Measurements from ENCODE around the gene EYS. TPM values are rescaled to one million over a fixed set of nuclear protein-coding genes. Genes with fewer than 3 reads are reported as not detected.

EYS gene
- total RNA-seq, 2 donors from 2014 or later = not detected

GRCh38 chr6:64310214-64310613 lies 1396.8 kb downstream of the EYS start:
- no peak for ATAC-seq (ENCODE audit: insufficient number of reproducible peaks, low FRiP score, low read depth)
- no peaks in the 10 kb centered on the region for H3K9me3 ChIP-seq
- DNase-seq (ENCODE audit: low spot score) = no peak
- no peak overlapping the region for H3K4me3 ChIP-seq
- no peaks in the 10 kb centered on the region for H3K4me1 ChIP-seq (ENCODE audit: control insufficient read depth in 1 of 2, low read depth in 2 of 2)
- H3K27me3 ChIP-seq (replicated peaks; ENCODE audit: insufficient read depth) = no peaks in the 10 kb centered on the region
- no peaks in the 10 kb centered on the region for H3K36me3 ChIP-seq
- no peak overlapping the region for H3K27ac ChIP-seq
- TF ChIP-seq CTCF (IDR thresholded peaks at IDR 0.05) = no peak

- Histone ChIP-seq H3K4me3 (no peak overlapping the region), H3K27me3 (replicated peaks; ENCODE audit: insufficient read depth) (no peaks in the 10 kb centered on the region), H3K9me3 (no peaks in the 10 kb centered on the region), H3K4me1 (ENCODE audit: control insufficient read depth in 1 of 2, low read depth in 2 of 2) (no peaks in the 10 kb centered on the region), H3K36me3 (no peaks in the 10 kb centered on the region), H3K27ac (no peak overlapping the region)
- no peak for ATAC-seq (ENCODE audit: insufficient number of reproducible peaks, low FRiP score, low read depth)
- no peak for DNase-seq (ENCODE audit: low spot score)
- no peak for TF ChIP-seq CTCF (IDR thresholded peaks at IDR 0.05)
Observed at GRCh38 chr6:64301307-64302236, 1405.5 kb downstream of the EYS start.

- TF ChIP-seq CTCF (IDR thresholded peaks at IDR 0.05) = no peak
- Histone ChIP-seq H3K27ac (no peak overlapping the region), H3K9me3 (no peaks in the 10 kb centered on the region), H3K36me3 (no peaks in the 10 kb centered on the region), H3K27me3 (replicated peaks; ENCODE audit: insufficient read depth) (no peaks in the 10 kb centered on the region), H3K4me3 (no peak overlapping the region), H3K4me1 (ENCODE audit: control insufficient read depth in 1 of 2, low read depth in 2 of 2) (no peaks in the 10 kb centered on the region)
- DNase-seq (ENCODE audit: low spot score) (no peak), ATAC-seq (ENCODE audit: insufficient number of reproducible peaks, low FRiP score, low read depth) (no peak)
Observed at GRCh38 chr6:64299176-64299575, 1407.8 kb downstream of the EYS start.

- H3K9me3 ChIP-seq = no peaks in the 10 kb centered on the region
- no peak overlapping the region for H3K4me3 ChIP-seq
- H3K27ac ChIP-seq = no peak overlapping the region
- no peaks in the 10 kb centered on the region for H3K36me3 ChIP-seq
- TF ChIP-seq CTCF (IDR thresholded peaks at IDR 0.05) = no peak
- H3K27me3 ChIP-seq (replicated peaks; ENCODE audit: insufficient read depth) = no peaks in the 10 kb centered on the region
- DNase-seq (ENCODE audit: low spot score) (no peak), ATAC-seq (ENCODE audit: insufficient number of reproducible peaks, low FRiP score, low read depth) (no peak)
- H3K4me1 ChIP-seq (ENCODE audit: control insufficient read depth in 1 of 2, low read depth in 2 of 2) = no peaks in the 10 kb centered on the region
Observed at GRCh38 chr6:64294034-64294433, 1413.0 kb downstream of the EYS start.

GRCh38 chr6:64293298-64293697 lies 1413.7 kb downstream of the EYS start:
- Histone ChIP-seq H3K9me3 (no peaks in the 10 kb centered on the region), H3K36me3 (no peaks in the 10 kb centered on the region), H3K4me3 (no peak overlapping the region), H3K27ac (no peak overlapping the region), H3K27me3 (replicated peaks; ENCODE audit: insufficient read depth) (no peaks in the 10 kb centered on the region), H3K4me1 (ENCODE audit: control insufficient read depth in 1 of 2, low read depth in 2 of 2) (no peaks in the 10 kb centered on the region)
- no peak for TF ChIP-seq CTCF (IDR thresholded peaks at IDR 0.05)
- ATAC-seq (ENCODE audit: insufficient number of reproducible peaks, low FRiP score, low read depth) (no peak), DNase-seq (ENCODE audit: low spot score) (no peak)

All from thoracic aorta (tissue), 2 donors.